ENCODE measurements around the gene CCDC85B.
A peak's percentile ranks its signal among the peaks of the same experiment; 100 is the strongest.

Gene CCDC85B

GRCh38 chr11:65849771-65850216 lies 40.7 kb upstream of the CCDC85B start:
- DNase-seq (ENCODE audit: extremely low read depth, low read depth) = no peak
- TF ChIP-seq CTCF (IDR thresholded peaks at IDR 0.05; ENCODE audit: low read depth, low read length) = no peak

- DNase-seq (ENCODE audit: extremely low read depth, low read depth) = no peak
- no peak for TF ChIP-seq CTCF (IDR thresholded peaks at IDR 0.05; ENCODE audit: low read depth, low read length)
Observed at GRCh38 chr11:65850217-65851082, 40.0 kb upstream of the CCDC85B start.

GRCh38 chr11:65851083-65851579 lies 39.3 kb upstream of the CCDC85B start:
- DNase-seq (ENCODE audit: extremely low read depth, low read depth) = no peak
- peak; percentile 30 for TF ChIP-seq CTCF (IDR thresholded peaks at IDR 0.05; ENCODE audit: low read depth, low read length)

GRCh38 chr11:65851811-65852507 lies 38.5 kb upstream of the CCDC85B start:
- no peak for DNase-seq (ENCODE audit: extremely low read depth, low read depth)
- TF ChIP-seq CTCF (IDR thresholded peaks at IDR 0.05; ENCODE audit: low read depth, low read length) = no peak

- DNase-seq (ENCODE audit: extremely low read depth, low read depth) = no peak
- no peak for TF ChIP-seq CTCF (IDR thresholded peaks at IDR 0.05; ENCODE audit: low read depth, low read length)
Observed at GRCh38 chr11:65852508-65853245, 37.8 kb upstream of the CCDC85B start.

GRCh38 chr11:65853246-65853979 lies 37.1 kb upstream of the CCDC85B start:
- no peak for DNase-seq (ENCODE audit: extremely low read depth, low read depth)
- no peak for TF ChIP-seq CTCF (IDR thresholded peaks at IDR 0.05; ENCODE audit: low read depth, low read length)
